GM12892 (cell line): ENCODE data around the gene NRP1.

ENCODE experiments used
- DNase-seq: peaks from one replicate; pipeline ENCODE4 v3.0.0; 2011; ENCODE audit not compliant: insufficient read length
- FAIRE-seq: peaks from 2 replicates; lab custom pipeline; 2011; peaks lifted over from hg19 to GRCh38; lab: Jason Lieb, UNC
- POLR2A ChIP-seq: IDR thresholded peaks from 2 replicates; pipeline ENCODE4 v1.6.1; 2011; ENCODE audit warnings: low read depth, low read length, control low read depth
- POLR2AphosphoS5 ChIP-seq: IDR thresholded peaks from 2 replicates; pipeline ENCODE4 v1.6.1; 2011; ENCODE audit warnings: low read depth, low read length, control low read depth
- TAF1 ChIP-seq: IDR thresholded peaks from 2 replicates; pipeline ENCODE4 v1.6.1; 2011; ENCODE audit warnings: low read depth, mild to moderate bottlenecking, control low read depth, low read length, borderline replicate concordance

Gene NRP1

DNA sequence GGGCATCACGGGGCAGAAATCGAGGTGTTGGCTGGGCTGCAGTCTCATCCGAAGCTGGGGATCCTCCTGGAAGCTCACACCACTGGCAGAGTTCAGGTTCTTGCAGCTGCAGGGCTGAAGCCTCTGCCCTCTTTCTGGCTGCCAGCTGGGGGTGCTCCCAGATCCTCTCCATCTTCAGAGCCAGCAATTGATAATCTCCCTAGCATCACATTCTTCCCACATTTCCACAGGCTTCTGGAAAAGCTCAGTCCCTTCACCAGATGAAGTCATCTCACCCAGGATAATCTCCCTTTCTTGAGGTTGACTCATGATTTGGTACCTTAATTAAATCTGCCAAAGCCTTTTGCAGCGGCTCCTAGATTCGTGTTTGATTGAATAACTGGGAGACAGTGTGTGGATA, 55.2 kb downstream of the NRP1 start:
- no peak for TF ChIP-seq TAF1
- TF ChIP-seq POLR2AphosphoS5: no peak
- TF ChIP-seq POLR2A: no peak
- DNase-seq (no peak), FAIRE-seq (no peak)

DNA sequence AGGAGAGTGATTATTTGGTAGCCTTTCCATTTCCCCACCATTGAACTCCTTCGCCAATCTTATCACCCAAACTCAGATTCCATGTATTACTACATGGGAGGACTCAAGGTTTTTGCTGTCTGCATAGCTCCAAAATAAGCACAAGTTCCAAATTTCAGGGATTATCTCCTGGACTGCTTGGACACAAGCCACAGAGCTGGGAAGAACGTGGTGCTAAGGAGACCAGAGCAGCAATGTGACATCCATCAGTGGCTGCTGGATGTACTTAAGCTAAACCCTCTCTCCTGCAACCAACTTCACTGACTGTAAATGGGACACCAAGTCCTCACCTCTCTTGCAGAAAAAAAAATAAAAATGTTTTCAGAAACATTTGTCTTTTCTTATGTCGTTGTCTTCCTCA, 56.3 kb downstream of the NRP1 start:
- TF ChIP-seq TAF1 (no peak), POLR2A (no peak)
- DNase-seq (no peak), FAIRE-seq (no peak)

DNA sequence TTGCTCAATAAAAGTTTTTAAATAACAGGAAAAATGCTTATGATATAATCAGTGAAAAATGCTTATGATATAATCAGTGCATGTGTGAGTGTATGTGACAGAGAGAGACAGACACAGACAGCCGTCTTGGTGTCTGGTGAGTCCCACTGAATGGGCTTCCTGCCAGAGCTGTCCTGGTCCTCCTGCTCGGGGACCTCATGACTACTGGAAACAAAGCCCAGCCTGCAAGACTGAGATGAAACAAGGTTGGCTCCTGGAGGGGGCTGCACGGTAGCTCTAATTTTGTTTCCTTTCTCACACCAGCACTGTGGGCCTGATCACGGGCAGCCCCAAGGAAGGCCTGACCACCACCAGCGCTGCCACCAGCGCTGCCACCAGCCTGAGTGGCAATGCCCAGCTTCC, 57.3 kb downstream of the NRP1 start:
- TF ChIP-seq POLR2AphosphoS5 (no peak), POLR2A (no peak), TAF1 (no peak)
- no peak for DNase-seq
- no peak for FAIRE-seq

DNA sequence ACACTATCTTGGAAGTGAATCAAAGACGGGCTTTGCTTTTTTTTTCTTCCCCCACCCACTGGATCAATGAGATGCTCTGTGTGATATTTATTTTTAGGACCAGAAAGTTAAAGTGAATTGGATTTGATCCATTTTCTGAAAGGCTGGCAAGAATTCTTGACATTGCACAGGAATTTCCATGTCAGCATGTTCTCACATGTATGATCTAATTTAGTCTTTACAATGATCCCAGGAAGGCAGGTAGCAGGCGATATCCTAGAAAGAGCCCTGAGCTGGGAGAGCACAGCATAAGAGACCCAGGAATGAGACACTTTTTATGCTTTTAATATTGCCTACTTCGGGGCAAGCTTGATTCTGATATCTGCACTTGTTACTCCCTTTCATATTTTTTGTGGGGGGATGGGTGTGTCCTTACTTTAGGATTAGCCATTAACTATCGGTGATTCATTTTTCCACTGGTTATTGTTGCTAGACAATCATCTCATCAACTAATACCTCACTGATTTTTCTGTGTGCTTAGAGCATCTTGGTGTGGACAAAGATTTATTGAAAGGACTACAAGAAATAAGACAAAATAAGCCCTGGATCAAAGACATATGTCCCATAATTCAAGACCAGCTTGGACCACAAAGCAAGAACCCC, 58.1 kb downstream of the NRP1 start:
- no peak for TF ChIP-seq POLR2AphosphoS5
- TF ChIP-seq POLR2A: no peak
- no peak for TF ChIP-seq TAF1
- no peak for FAIRE-seq
- no peak for DNase-seq

DNA sequence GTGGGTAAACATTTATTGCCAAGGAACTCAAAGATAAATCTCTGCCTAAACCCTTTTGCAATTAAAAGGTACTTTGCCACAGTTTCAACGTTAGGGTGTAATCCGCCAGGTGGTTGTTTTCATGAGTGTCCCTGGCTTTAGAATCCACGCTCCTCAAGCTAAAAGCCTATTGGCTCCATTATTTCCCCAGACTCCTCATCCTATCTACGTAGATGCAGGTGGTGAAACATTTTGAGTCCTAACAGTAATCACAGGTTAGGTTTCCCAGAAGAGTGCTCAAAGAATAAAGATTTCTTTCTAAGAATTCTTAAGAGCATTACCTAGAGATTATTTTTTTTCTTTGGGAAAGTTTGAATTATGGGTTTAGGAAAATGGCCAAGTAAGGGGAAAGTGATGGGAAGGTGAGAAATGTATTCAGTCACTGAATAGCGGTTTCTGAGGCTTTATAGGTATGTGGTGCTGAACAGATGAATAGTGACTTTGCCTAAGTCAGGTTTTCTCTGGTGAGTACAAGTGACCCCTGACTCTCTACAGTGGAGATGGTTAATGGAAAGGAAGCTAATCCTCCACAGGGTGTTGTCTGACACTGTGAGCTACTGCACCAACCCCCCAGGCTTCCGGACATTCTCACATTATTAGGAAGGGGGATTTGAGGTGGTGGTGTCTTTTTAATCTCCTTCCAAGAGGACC, 60.2 kb downstream of the NRP1 start:
- FAIRE-seq (no peak), DNase-seq (no peak)
- TF ChIP-seq POLR2A (no peak), POLR2AphosphoS5 (no peak), TAF1 (no peak)

DNA sequence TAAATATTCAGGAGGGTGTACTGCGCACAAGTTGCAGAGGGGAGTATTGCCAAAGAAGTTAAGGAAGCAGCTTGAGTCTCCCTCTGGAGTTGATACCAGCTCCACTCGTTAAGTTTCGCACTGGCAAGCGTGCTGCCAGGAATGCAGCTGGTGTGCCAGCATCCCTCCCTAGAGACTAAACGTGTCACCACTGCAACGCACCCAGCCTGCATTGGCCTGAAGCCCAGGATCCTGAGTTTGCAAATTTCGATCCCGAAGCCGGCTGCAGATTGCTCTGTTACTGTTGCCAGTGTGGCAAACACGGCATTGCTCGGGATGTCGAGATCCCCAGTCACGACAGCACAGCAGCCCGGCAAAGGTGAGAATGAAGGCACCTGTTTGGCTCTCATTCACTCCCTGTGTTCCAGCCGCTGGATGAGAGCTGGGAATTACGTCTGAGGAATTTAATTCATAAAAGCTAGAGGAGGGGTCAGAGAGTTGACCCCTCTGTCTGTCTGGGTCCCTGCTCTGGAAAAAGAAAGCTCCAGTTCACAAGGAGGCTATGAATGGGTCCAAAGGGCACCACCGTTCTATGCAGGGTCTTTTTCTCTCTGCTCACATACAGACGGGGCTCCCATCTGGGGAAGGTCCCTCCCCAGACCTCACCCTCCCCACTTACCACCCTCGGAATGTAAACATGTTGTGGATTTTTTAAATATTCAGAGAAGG, 61.0 kb downstream of the NRP1 start:
- TF ChIP-seq POLR2A (no peak), POLR2AphosphoS5 (no peak), TAF1 (no peak)
- FAIRE-seq: no peak
- DNase-seq: no peak

DNA sequence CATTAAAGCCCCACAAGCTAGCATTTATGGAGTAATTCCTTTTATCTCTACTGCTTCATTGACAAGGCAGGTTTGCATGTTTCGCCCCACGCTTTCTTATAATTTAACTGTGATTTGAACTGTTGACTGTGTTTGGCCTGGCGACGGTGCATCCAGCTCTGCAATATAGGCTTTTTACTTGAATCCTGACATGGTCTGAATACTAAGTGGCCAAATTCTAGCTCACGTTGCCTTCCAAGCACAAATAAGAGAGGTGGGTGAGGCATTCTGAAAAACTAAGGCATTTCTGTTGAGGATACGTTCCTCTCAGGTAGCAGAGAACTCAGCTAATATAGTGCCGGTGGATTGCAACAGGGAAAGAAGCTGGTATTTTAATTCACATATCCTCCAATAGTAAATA, 61.8 kb downstream of the NRP1 start:
- FAIRE-seq: no peak
- DNase-seq: no peak
- TF ChIP-seq POLR2AphosphoS5: no peak
- no peak for TF ChIP-seq POLR2A
- no peak for TF ChIP-seq TAF1

DNA sequence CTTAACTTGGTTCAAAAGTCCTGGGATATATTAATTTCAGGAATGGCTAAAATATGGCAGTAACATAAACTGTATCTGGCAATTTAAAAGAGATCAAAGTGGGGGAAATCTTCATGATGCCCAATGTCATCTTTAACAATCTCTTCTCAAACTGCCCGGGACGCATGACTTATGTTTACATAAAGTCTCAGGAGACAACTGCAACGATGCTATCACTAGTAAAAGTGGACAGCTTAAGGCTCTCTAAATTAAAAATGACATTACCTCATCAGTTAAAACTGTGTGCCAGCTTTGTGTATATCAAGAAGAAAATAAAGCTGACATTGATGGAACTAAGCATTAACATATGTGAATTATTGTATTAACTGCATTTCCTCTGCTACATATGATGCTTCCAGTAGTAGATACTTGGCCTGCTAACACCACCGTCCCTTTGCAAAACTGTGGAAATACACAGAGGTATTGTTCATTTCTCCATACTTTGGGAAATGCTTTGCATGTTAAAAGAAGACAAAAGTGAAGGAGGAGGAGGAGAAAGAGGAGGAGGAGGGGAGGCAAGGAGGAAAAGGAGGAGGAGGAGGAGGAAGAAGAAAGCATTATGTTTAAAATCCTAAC, 62.4 kb downstream of the NRP1 start:
- FAIRE-seq: no peak
- no peak for TF ChIP-seq POLR2AphosphoS5
- no peak for TF ChIP-seq TAF1
- no peak for TF ChIP-seq POLR2A
- no peak for DNase-seq

DNA sequence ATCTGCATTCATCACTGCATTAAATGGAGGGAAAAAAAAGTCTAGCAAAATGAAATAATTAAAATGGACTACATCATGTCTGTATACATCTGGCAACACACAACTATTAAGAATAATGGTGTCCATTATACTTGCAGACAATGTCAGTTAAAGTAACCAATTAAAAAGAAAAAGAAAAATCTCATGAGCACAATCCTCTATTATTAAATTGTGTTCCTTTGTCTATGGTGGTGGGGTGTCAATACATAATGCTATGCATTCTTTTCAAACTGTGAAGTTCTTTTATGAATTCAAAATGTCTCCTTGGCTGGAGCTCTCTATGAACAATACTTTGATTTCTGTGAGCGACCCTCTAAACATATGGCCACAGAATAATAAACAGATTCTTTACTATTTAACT, 63.5 kb downstream of the NRP1 start:
- FAIRE-seq (no peak), DNase-seq (no peak)
- no peak for TF ChIP-seq POLR2A
- TF ChIP-seq TAF1: no peak
- TF ChIP-seq POLR2AphosphoS5: no peak

DNA sequence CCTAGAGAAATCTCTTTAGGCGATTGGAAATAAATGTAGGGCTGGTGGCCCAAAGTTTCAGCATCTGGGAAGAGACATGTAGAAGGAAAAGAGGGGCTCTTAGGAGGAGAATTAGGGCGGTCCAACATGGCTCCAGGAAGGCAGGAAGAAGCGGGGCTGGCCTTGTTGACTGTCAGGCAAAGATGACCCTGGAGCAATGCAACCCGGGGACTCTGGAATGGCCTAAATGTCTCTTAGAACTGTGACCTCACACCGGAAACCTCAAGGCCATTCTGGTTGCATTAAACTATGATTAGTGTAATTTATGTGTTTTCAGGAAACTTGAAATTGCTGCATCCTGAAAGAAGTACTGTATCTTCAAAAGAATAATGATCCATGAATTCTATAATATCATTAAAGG, 66.8 kb downstream of the NRP1 start:
- FAIRE-seq: no peak
- no peak for DNase-seq
- TF ChIP-seq TAF1 (no peak), POLR2AphosphoS5 (no peak), POLR2A (no peak)

DNA sequence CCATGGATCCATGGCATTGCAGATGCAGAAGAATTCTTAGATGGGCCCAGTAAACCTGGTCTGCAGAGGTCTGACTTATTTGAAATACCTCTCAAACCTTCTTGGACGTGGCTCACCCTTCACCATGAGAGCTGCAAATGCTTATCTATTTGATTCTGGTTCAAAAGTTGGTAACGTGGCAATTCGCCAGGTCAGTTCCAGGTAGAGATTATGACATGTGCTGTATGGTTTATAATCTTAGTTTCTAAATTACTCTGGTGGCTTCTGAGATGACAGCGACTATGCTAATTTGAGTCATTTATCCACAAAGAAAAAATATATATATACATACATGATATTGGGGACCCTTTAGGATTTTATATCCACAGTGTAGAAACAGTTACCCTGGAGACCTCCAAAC, 68.8 kb downstream of the NRP1 start:
- DNase-seq: no peak
- TF ChIP-seq POLR2AphosphoS5 (no peak), TAF1 (no peak), POLR2A (no peak)
- no peak for FAIRE-seq
